Tibial artery (tissue), 4 donors: Measurements from ENCODE around the gene LRP1B.

ENCODE experiments used
- DNase-seq, 2 donors: peaks; one replicate each; pipeline ENCODE4 v3.0.0-alpha.2; 2019
- H3K27ac ChIP-seq, 2 donors: fragments of 200-600 bp; sonication (generic) in 1 of 2; 1 replicate in 1 of 2; 2 replicates in 1 of 2; pipeline ENCODE4 v1.5.1; 2018 to 2019; ENCODE audit warnings: mild to moderate bottlenecking in 1 of 2
- H3K27me3 ChIP-seq, 2 donors: fragments of 200-600 bp; sonication (generic) in 1 of 2; one replicate each; pipeline versions ENCODE4 v1.5.1 to v1.6.0; 2016 to 2019
- H3K36me3 ChIP-seq, 3 donors: fragments of 200-600 bp; sonication (generic) in 2 of 3; one replicate each; pipeline ENCODE4 v1.5.1; 2016 to 2019; ENCODE audit warnings: mild to moderate bottlenecking in 2 of 3
- H3K4me1 ChIP-seq, 4 donors: fragments of 200-600 bp; sonication (generic) in 2 of 4; 1 replicate in 3 of 4; 2 replicates in 1 of 4; pipeline ENCODE4 v1.5.1; 2016 to 2019
- H3K4me3 ChIP-seq, 2 donors: fragments of 200-600 bp; sonication (generic) in 1 of 2; 1 replicate in 1 of 2; 2 replicates in 1 of 2; pipeline ENCODE4 v1.5.1; 2018 to 2019; ENCODE audit warnings: mild to moderate bottlenecking in 2 of 2
- H3K9me3 ChIP-seq, 3 donors: fragments of 200-600 bp; sonication (generic) in 1 of 3; one replicate each; pipeline ENCODE4 v1.5.1; 2016 to 2019
- CTCF ChIP-seq, 2 experiments: fragments of 200-600 bp in 1 of 2; fragments of 450-650 bp in 1 of 2; IDR thresholded peaks; one replicate each; pipeline ENCODE4 v1.5.1; 2017 to 2019; ENCODE audit warnings: antibody characterized with exemption in 2 of 2, mild to moderate bottlenecking in 1 of 2, moderate library complexity in 1 of 2
- intact Hi-C: fragments of 100-400 bp; cut with DNase I; formaldehyde crosslinking; loops from one replicate; pipeline ENCODE4 v1.15.0; 2023; ENCODE audit warnings: low total_unique reads

LRP1B gene

GRCh38 chr2:141411419-141411818 is 719.4 kb downstream of the LRP1B start:
- Histone ChIP-seq H3K4me3 (no peak overlapping the region), H3K9me3 (no peaks in the 10 kb centered on the region), H3K36me3 (no peaks in the 10 kb centered on the region), H3K27me3 (no peaks in the 10 kb centered on the region), H3K4me1 (no peaks in the 10 kb centered on the region), H3K27ac (no peak overlapping the region)
- TF ChIP-seq CTCF (IDR thresholded peaks at IDR 0.05) = no peak
- DNase-seq = no peak
- intact Hi-C loops = no loop called here

- intact Hi-C loops = no loop called here
- Histone ChIP-seq H3K27me3 (no peaks in the 10 kb centered on the region), H3K9me3 (no peaks in the 10 kb centered on the region), H3K4me1 (no peaks in the 10 kb centered on the region), H3K36me3 (no peaks in the 10 kb centered on the region), H3K4me3 (no peak overlapping the region), H3K27ac (no peak overlapping the region)
- no peak for DNase-seq
- no peak for TF ChIP-seq CTCF (IDR thresholded peaks at IDR 0.05)
Observed at GRCh38 chr2:141399270-141399669, 731.5 kb downstream of the LRP1B start.

GRCh38 chr2:141393214-141393545 is 737.6 kb downstream of the LRP1B start:
- intact Hi-C loops = no loop called here
- Histone ChIP-seq H3K36me3 (no peaks in the 10 kb centered on the region), H3K4me3 (no peak overlapping the region), H3K27me3 (no peaks in the 10 kb centered on the region), H3K4me1 (no peaks in the 10 kb centered on the region), H3K9me3 (no peaks in the 10 kb centered on the region), H3K27ac (no peak overlapping the region)
- no peak for TF ChIP-seq CTCF (IDR thresholded peaks at IDR 0.05)
- no peak for DNase-seq

- no peak for DNase-seq
- Histone ChIP-seq H3K36me3 (no peaks in the 10 kb centered on the region), H3K27ac (no peak overlapping the region), H3K4me3 (no peak overlapping the region), H3K27me3 (no peaks in the 10 kb centered on the region), H3K9me3 (no peaks in the 10 kb centered on the region), H3K4me1 (no peaks in the 10 kb centered on the region)
- TF ChIP-seq CTCF (IDR thresholded peaks at IDR 0.05) = no peak
- intact Hi-C loops = no loop called here
Observed at GRCh38 chr2:141392517-141393213, 738.2 kb downstream of the LRP1B start.

GRCh38 chr2:141386168-141386567 is 744.6 kb downstream of the LRP1B start:
- DNase-seq = no peak
- Histone ChIP-seq H3K4me3 (no peak overlapping the region), H3K4me1 (no peaks in the 10 kb centered on the region), H3K27me3 (no peaks in the 10 kb centered on the region), H3K9me3 (no peaks in the 10 kb centered on the region), H3K27ac (no peak overlapping the region), H3K36me3 (no peaks in the 10 kb centered on the region)
- no peak for TF ChIP-seq CTCF (IDR thresholded peaks at IDR 0.05)
- intact Hi-C loops = no loop called here

- no peaks in the 10 kb centered on the region for H3K27me3 ChIP-seq
- no peaks in the 10 kb centered on the region for H3K9me3 ChIP-seq
- no peak overlapping the region for H3K4me3 ChIP-seq
- no peak for TF ChIP-seq CTCF (IDR thresholded peaks at IDR 0.05)
- H3K4me1 ChIP-seq = no peaks in the 10 kb centered on the region
- H3K27ac ChIP-seq = no peak overlapping the region
- intact Hi-C loops = no loop called here
- H3K36me3 ChIP-seq = no peaks in the 10 kb centered on the region
- DNase-seq = no peak
Observed at GRCh38 chr2:141384676-141385075, 746.1 kb downstream of the LRP1B start.
